HG02623 (cell line): ENCODE data around the gene PSG1.
"Not testable (repeated sequence)": the region's sequence is repeated elsewhere in the genome, so short reads cannot be mapped to it uniquely, and the experiment has no call there.

Source experiments
- ATAC-seq: cut with Tn5 transposase; IDR thresholded peaks from one replicate; pipeline ENCODE4 v1.9.1; 2021; ENCODE audit warnings: moderate library complexity; ENCODE audit not compliant: unreplicated experiment

The PSG1 gene

DNA sequence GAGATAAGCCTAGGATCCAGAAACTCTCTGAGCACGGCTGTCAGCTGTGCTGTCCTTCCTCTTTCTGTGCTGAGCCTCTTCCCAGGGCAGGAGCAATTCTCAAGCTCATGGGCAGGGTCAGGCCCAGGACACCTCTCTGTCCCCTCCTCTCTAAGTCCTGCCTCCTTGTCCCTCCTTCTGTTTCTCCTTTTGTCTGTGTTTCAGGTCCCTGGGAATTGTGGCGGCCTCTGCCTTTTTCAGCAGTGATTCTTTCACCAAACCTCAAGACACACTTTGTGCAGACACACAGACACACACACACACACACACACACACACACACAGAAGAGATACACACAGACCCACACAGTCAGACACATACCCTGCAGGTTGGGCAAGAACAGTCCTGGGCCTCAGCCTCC lies at the start of gene PSG1:
PSG1 (minus strand) TSS at position 101 of the 400 bp plus-strand sequence. CDS start 132 bp downstream, outside the sequence.
- ATAC-seq: no peak

DNA sequence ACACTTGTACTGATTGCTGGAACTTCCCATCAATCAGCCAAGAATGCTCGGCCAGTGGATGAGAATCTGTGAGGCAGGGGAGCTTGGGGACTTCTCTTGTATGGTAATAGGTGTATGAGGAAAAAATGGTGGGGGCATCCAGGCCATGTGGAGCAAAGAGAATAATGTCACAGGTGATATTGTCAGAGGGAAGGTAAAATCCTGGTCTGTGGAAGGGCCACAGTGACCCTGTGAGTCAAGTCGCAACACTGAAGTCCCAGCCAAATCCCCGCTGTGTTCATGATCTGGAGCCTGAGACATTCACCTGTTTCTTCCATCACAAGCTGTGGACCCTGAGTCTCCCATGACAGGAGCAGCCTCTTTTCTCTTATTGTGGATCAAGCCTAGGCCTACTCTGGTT lies 49.4 kb upstream of the PSG1 start:
- no peak for ATAC-seq

- ATAC-seq: no peak
Measured at GRCh38 chr19:42926781-42927180, 47.3 kb upstream of the PSG1 start.

DNA sequence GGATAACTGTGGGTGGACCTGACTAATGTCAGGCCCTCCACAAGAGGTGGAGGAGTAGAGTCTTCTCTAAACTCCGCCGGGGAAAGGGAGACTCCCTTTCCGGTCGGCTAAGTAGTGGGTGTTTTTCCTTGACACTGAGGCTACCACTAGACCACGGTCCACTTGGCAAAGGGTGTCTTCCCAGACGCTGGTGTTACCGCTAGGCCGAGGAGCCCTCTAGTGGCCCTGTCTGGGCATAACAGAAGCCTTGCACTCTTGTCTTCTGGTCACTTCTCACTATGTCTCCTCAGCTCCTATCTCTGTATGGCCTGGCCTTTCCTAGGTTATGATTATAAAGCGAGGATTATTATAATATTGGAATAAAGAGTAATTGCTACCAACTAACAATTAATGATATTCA lies 43.6 kb upstream of the PSG1 start:
- ATAC-seq: not testable (repeated sequence)

DNA sequence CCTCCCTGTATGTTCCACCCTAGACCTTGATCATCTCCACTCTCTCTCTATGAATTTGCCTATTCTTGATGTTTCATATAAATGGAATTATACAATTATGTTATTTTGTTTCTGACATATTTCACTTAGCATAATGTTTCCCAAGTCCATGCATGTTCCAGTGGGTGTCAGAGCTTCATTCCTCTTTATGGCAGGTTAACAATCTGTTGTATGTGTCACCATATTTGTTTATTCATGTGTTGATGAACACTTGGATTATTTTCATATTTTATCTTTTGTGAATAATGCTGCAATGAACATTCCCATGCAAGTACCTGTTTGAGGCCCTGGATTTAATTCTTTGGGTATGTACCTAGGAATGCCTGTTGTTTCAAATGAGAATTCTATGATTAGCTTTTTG lies 41.5 kb upstream of the PSG1 start:
- ATAC-seq: not testable (repeated sequence)

DNA sequence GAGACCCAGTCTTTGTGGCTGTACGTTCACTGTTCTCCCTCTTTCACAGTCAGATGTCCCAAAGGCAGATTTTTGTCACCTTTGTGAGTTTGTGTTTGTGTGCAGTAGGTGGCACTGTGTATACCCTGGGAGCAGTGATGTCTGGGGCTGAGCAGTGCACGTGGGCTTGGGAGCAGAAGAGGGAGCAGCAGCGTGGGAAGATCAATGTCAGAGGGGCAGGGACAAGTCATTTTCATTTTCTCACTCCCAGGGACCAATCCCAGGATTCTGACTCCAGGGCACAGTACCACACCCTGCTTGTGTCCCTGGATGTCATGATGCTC lies 40.2 kb upstream of the PSG1 start:
- ATAC-seq: no peak

DNA sequence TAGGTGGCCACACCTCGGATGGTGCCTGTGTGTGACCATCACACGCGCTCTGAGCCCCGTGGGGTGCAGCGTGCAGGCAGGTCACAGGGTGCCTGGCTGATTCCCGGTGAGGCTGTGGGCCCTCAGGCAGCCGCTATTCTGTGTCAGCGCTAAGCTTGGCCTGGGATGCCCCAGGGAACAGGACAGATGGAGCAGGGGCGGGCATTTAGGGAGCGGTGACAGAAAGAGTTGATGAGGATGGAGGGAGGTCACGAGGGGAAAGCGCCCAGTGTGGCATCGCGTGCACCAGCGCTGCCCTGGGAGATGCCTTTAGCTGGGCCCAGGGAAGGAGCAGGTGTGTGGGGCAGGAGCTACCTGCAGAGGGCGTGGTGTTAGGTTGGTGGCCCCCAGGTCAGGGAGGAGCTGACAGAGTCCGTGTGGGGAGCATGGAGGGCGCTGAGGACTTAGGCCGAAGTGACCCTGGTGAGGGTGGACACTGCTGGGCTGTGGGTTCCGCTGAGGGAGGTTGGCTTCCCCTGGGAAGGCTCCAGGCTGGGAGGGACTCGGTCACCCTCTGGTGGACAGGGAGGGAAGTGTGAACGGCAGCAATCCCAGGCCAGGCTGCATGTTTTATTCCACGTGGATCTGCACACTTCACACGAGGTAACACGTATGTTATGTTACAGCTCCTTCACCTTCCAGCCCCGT lies 39.7 kb upstream of the PSG1 start:
- ATAC-seq: not testable (repeated sequence)

DNA sequence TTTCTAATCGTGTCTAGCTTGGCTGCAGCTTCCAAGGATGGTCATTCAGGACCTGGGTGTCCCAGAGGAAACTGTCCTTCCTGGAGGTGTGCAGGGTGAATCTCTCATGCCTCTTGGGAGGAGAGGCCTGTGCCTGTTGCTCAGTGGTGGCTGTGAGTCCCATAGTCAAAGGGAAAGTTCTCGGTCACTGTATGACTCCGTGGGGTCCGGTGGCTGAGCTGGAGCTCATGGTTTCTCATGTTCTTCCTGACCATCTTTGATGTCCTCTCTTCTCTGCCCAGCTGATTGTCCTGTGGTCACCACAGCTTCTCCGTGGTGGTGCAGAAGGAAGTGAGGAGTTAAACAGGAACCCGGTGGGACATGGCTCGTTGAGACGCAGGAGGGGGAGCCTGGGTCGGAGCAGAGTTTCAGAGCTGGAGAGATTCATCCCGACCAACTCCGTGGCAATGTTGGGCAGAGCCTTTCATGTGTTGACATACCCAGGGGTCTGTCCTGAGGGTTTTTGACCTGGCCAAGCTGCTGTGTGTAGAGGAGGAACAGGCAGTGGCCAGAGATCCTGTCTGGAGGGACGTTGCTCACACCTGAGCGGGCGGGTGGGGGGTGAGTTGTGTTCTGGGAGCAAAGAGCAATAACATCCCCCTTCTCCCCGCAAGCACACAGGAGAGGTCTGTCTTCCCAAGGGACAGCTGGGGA lies 39.0 kb upstream of the PSG1 start:
- not testable (repeated sequence) for ATAC-seq

- not testable (repeated sequence) for ATAC-seq
Measured at GRCh38 chr19:42917634-42918033, 38.1 kb upstream of the PSG1 start, which contains the start of gene PSG6. TSS of gene PSG6 (minus strand) at chr19:42917894. CDS start at chr19:42917792, 102 bp downstream.

DNA sequence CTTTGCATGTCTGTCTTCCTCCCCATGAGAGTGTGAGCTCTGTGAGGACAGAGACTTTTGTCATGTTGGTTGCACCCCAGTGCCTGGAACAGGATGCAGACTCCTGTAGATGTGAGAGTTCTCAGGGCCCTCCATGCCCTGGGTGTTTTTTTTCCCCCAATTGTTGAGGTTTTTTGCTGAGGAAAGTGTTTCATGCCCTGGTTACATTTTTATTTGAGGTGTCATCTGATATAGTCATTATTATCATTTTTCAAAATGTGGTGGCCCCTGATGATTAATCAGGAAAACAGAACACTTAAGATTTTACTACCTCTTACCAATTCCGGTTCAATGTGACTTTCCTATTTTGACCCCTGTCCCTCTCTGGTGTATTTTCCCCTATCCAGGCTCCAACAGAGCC lies 37.4 kb upstream of the PSG1 start:
- ATAC-seq: not testable (repeated sequence)

GRCh38 chr19:42913516-42913915 lies 34.0 kb upstream of the PSG1 start:
- not testable (repeated sequence) for ATAC-seq

- ATAC-seq: not testable (repeated sequence)
Measured at GRCh38 chr19:42912941-42913340, 33.4 kb upstream of the PSG1 start.

GRCh38 chr19:42911731-42912130 lies 32.2 kb upstream of the PSG1 start:
- not testable (repeated sequence) for ATAC-seq

DNA sequence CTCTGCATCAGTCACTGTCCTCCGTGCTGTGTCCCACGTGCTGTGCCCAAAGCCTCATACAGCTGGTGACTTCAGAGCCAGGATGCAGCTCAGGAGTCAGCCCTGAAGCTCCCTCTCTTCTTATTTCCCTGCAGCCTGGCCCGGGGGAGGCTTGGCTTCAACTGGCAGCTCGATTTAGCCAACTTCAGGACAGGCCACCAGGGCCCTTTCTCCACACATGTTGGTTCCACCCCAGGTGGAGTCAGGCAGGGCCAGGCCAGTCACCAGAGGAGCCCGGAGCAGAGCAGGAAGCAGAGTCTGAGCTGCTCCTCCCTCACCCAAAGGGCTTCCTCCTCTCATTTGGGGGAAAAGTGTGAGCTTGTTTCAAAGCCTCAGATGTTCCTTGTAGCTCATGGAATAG lies 26.6 kb upstream of the PSG1 start:
- ATAC-seq: not testable (repeated sequence)

- not testable (repeated sequence) for ATAC-seq
Measured at GRCh38 chr19:42900561-42900960, 21.0 kb upstream of the PSG1 start.

DNA sequence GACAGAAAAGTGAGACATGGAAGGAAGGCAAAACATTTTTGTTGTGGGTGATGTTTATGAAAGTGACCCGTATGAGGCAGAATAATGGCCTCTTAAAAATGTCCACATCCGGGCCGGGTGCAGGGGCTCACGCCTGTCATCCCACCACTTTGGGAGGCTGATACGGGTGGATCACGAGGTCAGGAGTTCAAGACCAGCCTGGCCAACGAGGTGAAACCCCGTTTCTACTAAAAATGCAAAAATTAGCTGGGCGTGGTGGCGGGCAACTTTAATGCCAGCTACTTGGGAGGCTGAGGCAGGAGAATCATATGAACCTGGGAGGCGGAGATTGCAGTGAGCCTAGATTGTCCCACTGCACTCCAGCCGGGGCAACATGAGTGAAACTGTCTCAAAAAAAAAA lies 20.2 kb upstream of the PSG1 start:
- ATAC-seq: not testable (repeated sequence)

DNA sequence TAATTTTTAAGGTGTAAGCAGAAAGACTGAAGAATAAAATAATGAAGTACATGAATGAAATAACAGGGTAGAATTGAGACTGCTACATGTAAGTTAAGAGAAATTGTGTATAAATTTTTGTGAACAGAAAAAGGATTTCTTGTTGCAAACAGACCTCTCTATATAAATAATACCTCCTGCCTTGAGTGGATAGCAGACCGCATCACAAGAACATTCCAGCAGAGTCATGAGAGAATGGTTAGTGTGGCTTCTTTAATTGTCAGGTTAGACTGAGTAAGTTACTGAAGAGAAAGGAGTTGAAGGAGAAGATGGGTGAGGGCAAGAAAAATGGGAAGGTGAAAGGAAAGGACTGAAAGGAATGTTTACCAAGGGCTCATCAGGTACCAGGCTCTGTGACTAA lies 19.6 kb upstream of the PSG1 start:
- ATAC-seq: not testable (repeated sequence)

DNA sequence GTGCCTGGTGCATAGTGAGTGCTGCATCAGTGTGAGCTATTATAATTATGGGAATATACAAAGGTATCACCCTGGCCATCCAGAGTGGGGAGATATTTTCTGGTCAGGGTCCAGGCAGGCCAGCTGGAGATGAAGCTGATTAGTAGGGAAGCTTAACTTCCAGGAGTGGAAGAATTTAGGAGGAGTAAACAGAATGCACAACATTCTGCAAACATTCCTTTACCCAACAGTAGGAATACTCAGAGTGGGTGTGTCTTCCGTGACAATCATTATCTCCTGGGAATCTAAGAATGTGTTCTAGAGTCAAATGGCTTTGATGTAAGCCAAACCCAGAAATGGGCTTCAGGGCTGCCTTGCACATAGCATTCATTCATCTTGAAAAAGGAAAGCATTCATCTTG lies 19.1 kb upstream of the PSG1 start:
- not testable (repeated sequence) for ATAC-seq

GRCh38 chr19:42897729-42898128 lies 18.2 kb upstream of the PSG1 start:
- ATAC-seq: not testable (repeated sequence)

DNA sequence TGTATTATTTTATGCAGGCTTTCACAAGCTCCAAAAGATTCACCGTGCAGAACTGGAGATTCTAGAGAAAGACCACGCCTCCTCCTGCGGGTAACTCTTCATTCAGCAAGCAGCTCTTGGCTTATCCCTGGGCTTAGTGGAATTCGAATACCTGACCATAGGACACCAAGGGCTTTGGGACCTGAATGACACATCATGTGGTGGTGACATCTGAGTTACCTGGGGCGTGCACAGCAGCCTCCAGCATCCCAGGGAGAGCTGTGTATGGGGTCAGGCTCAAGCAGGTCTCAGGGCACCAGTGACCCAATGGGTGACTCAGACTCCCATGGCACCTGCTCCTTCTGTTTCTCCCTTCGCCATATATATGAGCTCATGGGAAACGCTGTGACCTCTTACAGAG lies 10.9 kb upstream of the PSG1 start:
- ATAC-seq: not testable (repeated sequence)

- ATAC-seq: not testable (repeated sequence)
Measured at GRCh38 chr19:42887876-42888445, 8.4 kb upstream of the PSG1 start.

DNA sequence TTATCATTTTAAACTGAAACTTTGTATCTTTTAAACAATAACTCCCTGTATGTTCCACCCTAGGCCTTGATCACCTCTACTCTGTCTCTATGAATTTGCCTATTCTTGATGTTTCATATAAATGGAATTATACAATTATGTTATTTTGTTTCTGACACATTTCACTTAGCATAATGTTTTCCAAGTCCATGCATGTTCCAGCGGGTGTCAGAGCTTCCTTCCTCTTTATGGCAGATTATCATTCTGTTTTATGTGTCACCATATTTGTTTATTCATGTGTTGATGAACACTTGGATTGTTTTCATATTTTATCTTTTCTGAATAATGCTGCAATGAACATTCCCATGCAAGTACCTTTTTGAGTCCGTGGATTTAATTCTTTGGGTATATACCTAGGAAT lies 3.2 kb upstream of the PSG1 start:
- ATAC-seq: not testable (repeated sequence)
